H9 (cell line): ENCODE measurements around the gene SATB2. TPM values are rescaled to one million over a fixed set of nuclear protein-coding genes. Genes with fewer than 3 reads are reported as not detected.

ENCODE experiments used
- DNase-seq: peaks from one replicate; pipeline ENCODE4 v3.0.0-alpha.2; 2017
- H2AFZ ChIP-seq: one replicate; pipeline ENCODE4 v1.6.1; 2013; ENCODE audit warnings: mild to moderate bottlenecking, low read length, control low read depth, moderate library complexity
- H2AK5ac ChIP-seq: 2 replicates; pipeline ENCODE4 v1.6.1; 2013; ENCODE audit warnings: low read length, control low read depth, mixed read lengths; ENCODE audit not compliant: insufficient read length
- H2BK120ac ChIP-seq: one replicate; pipeline ENCODE4 v1.6.1; 2013; ENCODE audit warnings: low read depth, mild to moderate bottlenecking, low read length, control low read depth, inconsistent platforms; ENCODE audit not compliant: poor library complexity, severe bottlenecking
- H2BK12ac ChIP-seq: 2 replicates; pipeline ENCODE4 v1.6.1; 2013; ENCODE audit warnings: low read length, control low read depth, mixed read lengths, low read depth; ENCODE audit not compliant: insufficient read length
- H2BK15ac ChIP-seq: 2 replicates; pipeline ENCODE4 v1.6.1; 2013; ENCODE audit warnings: low read depth, low read length, control low read depth
- H2BK20ac ChIP-seq: one replicate; pipeline ENCODE4 v1.6.1; 2013; ENCODE audit warnings: low read depth, mild to moderate bottlenecking, low read length, control low read depth, inconsistent platforms; ENCODE audit not compliant: poor library complexity, severe bottlenecking
- H2BK5ac ChIP-seq: 2 replicates; pipeline ENCODE4 v1.6.1; 2013; ENCODE audit warnings: low read length, control low read depth, mixed read lengths; ENCODE audit not compliant: insufficient read length
- H3K14ac ChIP-seq: 2 replicates; pipeline ENCODE4 v1.6.1; 2013; ENCODE audit warnings: low read length, control low read depth; ENCODE audit not compliant: insufficient read depth
- H3K18ac ChIP-seq: 2 replicates; pipeline ENCODE4 v1.6.1; 2013; ENCODE audit warnings: low read depth, mild to moderate bottlenecking, mixed read lengths, low read length, control low read depth; ENCODE audit not compliant: insufficient read length
- H3K23ac ChIP-seq: 2 replicates; pipeline ENCODE4 v1.6.1; 2013; ENCODE audit warnings: low read length, control low read depth, mixed read lengths, low read depth; ENCODE audit not compliant: insufficient read length
- H3K23me2 ChIP-seq: 2 replicates; pipeline ENCODE4 v1.6.1; 2013; ENCODE audit warnings: low read depth, mild to moderate bottlenecking, mixed read lengths, low read length, control low read depth; ENCODE audit not compliant: insufficient read length, poor library complexity, severe bottlenecking
- H3K27ac ChIP-seq: 2 replicates; pipeline ENCODE4 v1.5.1; 2013; ENCODE audit warnings: low read length, control low read depth, mixed read lengths, low read depth; ENCODE audit not compliant: insufficient read length
- H3K27me3 ChIP-seq: 2 replicates; pipeline ENCODE4 v1.6.1; 2013; ENCODE audit warnings: low read length, control low read depth, inconsistent platforms; ENCODE audit not compliant: insufficient read depth
- H3K4ac ChIP-seq: 2 replicates; pipeline ENCODE4 v1.6.1; 2013; ENCODE audit warnings: low read depth, mild to moderate bottlenecking, control low read depth, inconsistent platforms, low read length, moderate library complexity
- H3K4me1 ChIP-seq: 2 replicates; pipeline ENCODE4 v1.6.1; 2013; ENCODE audit warnings: low read length, control low read depth, inconsistent platforms; ENCODE audit not compliant: insufficient read depth
- H3K4me2 ChIP-seq: 2 replicates; pipeline ENCODE4 v1.6.1; 2013; ENCODE audit warnings: low read length, control low read depth, mixed read lengths; ENCODE audit not compliant: insufficient read length, insufficient read depth
- H3K56ac ChIP-seq: 2 replicates; pipeline ENCODE4 v1.6.1; 2013; ENCODE audit warnings: low read depth, mild to moderate bottlenecking, mixed read lengths, low read length, control low read depth; ENCODE audit not compliant: insufficient read length
- H3K79me1 ChIP-seq: 2 replicates; pipeline ENCODE4 v1.6.1; 2013; ENCODE audit warnings: low read depth, mild to moderate bottlenecking, moderate library complexity, low read length, control low read depth, inconsistent platforms; ENCODE audit not compliant: insufficient read depth, poor library complexity, severe bottlenecking
- H3K79me2 ChIP-seq: 2 replicates; pipeline ENCODE4 v1.6.1; 2013; ENCODE audit warnings: low read length, control low read depth, inconsistent platforms; ENCODE audit not compliant: insufficient read depth
- H3K9ac ChIP-seq: 2 replicates; pipeline ENCODE4 v1.6.1; 2013; ENCODE audit warnings: low read length, control low read depth, mixed read lengths; ENCODE audit not compliant: insufficient read length; ENCODE audit errors: extremely low read depth
- H3K9me3 ChIP-seq: one replicate; pipeline ENCODE4 v1.6.1; 2013; ENCODE audit warnings: low read depth, low read length, inconsistent platforms; ENCODE audit not compliant: control insufficient read depth
- H3T11ph ChIP-seq: one replicate; pipeline ENCODE4 v1.6.1; 2013; ENCODE audit warnings: mild to moderate bottlenecking, low read length, control low read depth, inconsistent platforms
- H4K20me1 ChIP-seq: one replicate; pipeline ENCODE4 v1.6.1; 2013; ENCODE audit not compliant: control insufficient read depth, insufficient read length, insufficient read depth
- H4K5ac ChIP-seq: 2 replicates; pipeline ENCODE4 v1.6.1; 2013; ENCODE audit warnings: low read depth, mild to moderate bottlenecking, mixed read lengths, low read length, control low read depth; ENCODE audit not compliant: insufficient read length
- H4K8ac ChIP-seq: replicated peaks from 2 replicates; pipeline ENCODE4 v1.6.1; 2013; ENCODE audit warnings: low read length, control low read depth, mixed read lengths, low read depth; ENCODE audit not compliant: insufficient read length
- H4K91ac ChIP-seq: 2 replicates; pipeline ENCODE4 v1.6.1; 2013; ENCODE audit warnings: low read depth, mild to moderate bottlenecking, moderate library complexity, mixed read lengths, low read length, control low read depth; ENCODE audit not compliant: insufficient read length
- H3K27ac Mint-ChIP-seq, 3 experiments: 2 replicates in 2 of 3; 3 replicates in 1 of 3; pipeline ENCODE4 v1.8.0; 2020 to 2021; ENCODE audit warnings: mixed read lengths in 3 of 3, mild to moderate bottlenecking in 1 of 3, moderate library complexity in 1 of 3
- H3K27me3 Mint-ChIP-seq: 2 replicates; pipeline ENCODE4 v1.8.0; 2021; ENCODE audit warnings: low read depth, mild to moderate bottlenecking, moderate library complexity, mixed read lengths
- H3K36me3 Mint-ChIP-seq, 3 experiments: 2 replicates in 2 of 3; 3 replicates in 1 of 3; pipeline ENCODE4 v1.8.0; 2020 to 2021; ENCODE audit warnings: low read depth in 3 of 3, mixed read lengths in 3 of 3; ENCODE audit not compliant: insufficient read depth in 1 of 3
- H3K4me1 Mint-ChIP-seq, 2 experiments: 2 replicates each; pipeline ENCODE4 v1.8.0; 2020; ENCODE audit warnings: mixed read lengths in 2 of 2
- H3K4me3 Mint-ChIP-seq, 2 experiments: 2 replicates in 1 of 2; 3 replicates in 1 of 2; pipeline ENCODE4 v1.8.0; 2020 to 2021; ENCODE audit warnings: mild to moderate bottlenecking in 2 of 2, mixed read lengths in 2 of 2, moderate library complexity in 1 of 2
- H3K9me3 Mint-ChIP-seq, 2 experiments: 2 replicates in 1 of 2; 3 replicates in 1 of 2; pipeline ENCODE4 v1.8.0; 2020; ENCODE audit warnings: mild to moderate bottlenecking in 2 of 2, mixed read lengths in 2 of 2, moderate library complexity in 1 of 2
- WGBS: extraction: QIAGEN DNeasy Blood & Tissue Kit; methylation state at CpG from one replicate; pipeline ENCODE4 v1.1.7; 2013; ENCODE audit warnings: missing lambda C conversion rate, low lambda C conversion rate, mixed read lengths; ENCODE audit not compliant: insufficient read length; ENCODE audit errors: extremely low coverage; 5-methylcytosine and 5-hydroxymethylcytosine counted together
- total RNA-seq: library from RNA; stranded (reverse); gene quantifications from 2 replicates; pipeline ENCODE4 v1.2.1, GENCODE V29; 2021
- TF ChIP-seq, protein P1 (sequence below): fragments of 200-600 bp; sonication (generic); conservative IDR thresholded peaks from 3 replicates; pipeline ENCODE4 v1.8.0; 2021; ENCODE audit warnings: antibody characterized with exemption, mild to moderate bottlenecking

Gene SATB2
- total RNA-seq, 1 experiment from 2014 or later, result 23.8 TPM

DNA sequence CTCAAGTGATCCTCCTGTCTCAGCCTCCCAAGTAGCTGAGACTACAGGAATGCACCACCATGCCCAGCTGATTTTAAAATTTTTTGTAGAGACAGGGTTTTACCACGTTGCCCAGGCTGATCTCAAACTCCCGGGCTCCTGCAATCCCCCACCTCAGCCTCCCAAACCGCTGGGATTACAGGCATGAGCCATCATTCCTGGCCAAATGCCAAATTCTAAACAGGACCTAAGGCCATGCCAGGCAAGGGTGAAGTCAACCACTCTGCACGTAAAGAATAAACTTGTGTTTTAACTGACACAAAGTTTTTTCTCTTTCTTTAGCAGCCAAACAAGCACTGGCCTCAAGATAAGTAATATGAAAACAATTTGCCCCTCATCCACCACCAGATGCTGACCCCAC lies 37.4 kb upstream of the SATB2 start:
- Histone ChIP-seq H3K4ac (no peak overlapping the region), H3K23ac (no peak overlapping the region), H3K27ac (no peak overlapping the region), H3K27me3 (no peaks in the 10 kb centered on the region), H3T11ph (no peak overlapping the region), H3K14ac (no peak overlapping the region), H3K4me1 (no peaks in the 10 kb centered on the region), H2BK5ac (no peak overlapping the region), H2BK120ac (no peak overlapping the region), H4K91ac (no peak overlapping the region), H3K23me2 (no peaks in the 10 kb centered on the region), H3K56ac (no peak overlapping the region), H2AK5ac (no peak overlapping the region), H3K4me2 (no peak overlapping the region), H2BK12ac (no peak overlapping the region), H3K18ac (no peak overlapping the region), H2BK20ac (no peak overlapping the region), H3K79me2 (no peaks in the 10 kb centered on the region), H4K20me1 (no peaks in the 10 kb centered on the region), H4K5ac (no peak overlapping the region), H4K8ac (no peak overlapping the region), H3K79me1 (no peaks in the 10 kb centered on the region), H3K9me3 (no peaks in the 10 kb centered on the region), H2BK15ac (no peak overlapping the region), H2AFZ (no peak overlapping the region), H3K9ac (no peak overlapping the region)
- no peaks in the 10 kb centered on the region for H3K36me3 Mint-ChIP-seq
- WGBS, result no CpG with 5 or more reads among the region's 4 CpGs
- no peaks in the 10 kb centered on the region for H3K9me3 Mint-ChIP-seq
- no peak overlapping the region for H3K27ac Mint-ChIP-seq
- TF ChIP-seq, protein P1, sequence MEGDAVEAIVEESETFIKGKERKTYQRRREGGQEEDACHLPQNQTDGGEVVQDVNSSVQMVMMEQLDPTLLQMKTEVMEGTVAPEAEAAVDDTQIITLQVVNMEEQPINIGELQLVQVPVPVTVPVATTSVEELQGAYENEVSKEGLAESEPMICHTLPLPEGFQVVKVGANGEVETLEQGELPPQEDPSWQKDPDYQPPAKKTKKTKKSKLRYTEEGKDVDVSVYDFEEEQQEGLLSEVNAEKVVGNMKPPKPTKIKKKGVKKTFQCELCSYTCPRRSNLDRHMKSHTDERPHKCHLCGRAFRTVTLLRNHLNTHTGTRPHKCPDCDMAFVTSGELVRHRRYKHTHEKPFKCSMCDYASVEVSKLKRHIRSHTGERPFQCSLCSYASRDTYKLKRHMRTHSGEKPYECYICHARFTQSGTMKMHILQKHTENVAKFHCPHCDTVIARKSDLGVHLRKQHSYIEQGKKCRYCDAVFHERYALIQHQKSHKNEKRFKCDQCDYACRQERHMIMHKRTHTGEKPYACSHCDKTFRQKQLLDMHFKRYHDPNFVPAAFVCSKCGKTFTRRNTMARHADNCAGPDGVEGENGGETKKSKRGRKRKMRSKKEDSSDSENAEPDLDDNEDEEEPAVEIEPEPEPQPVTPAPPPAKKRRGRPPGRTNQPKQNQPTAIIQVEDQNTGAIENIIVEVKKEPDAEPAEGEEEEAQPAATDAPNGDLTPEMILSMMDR, result no peak
- no peak for DNase-seq
- H3K27me3 Mint-ChIP-seq, result no peaks in the 10 kb centered on the region
- no peak overlapping the region for H3K4me3 Mint-ChIP-seq
- no peaks in the 10 kb centered on the region; a peak in 1 of 4 replicates for H3K4me1 Mint-ChIP-seq
